Stimulated activated naive CD8-positive, alpha-beta T cell treated with anti-CD3 and anti-CD28 coated beads, Interleukin-15, amount 100 ng/mL, for 72 hours (primary cell): ENCODE data around the gene EXOSC1.
"Not testable (repeated sequence)": the region's sequence is repeated elsewhere in the genome, so short reads cannot be mapped to it uniquely, and the experiment has no call there.

Source experiments
- ATAC-seq: fragments of 150-1000 bp; cut with Tn5 transposase; 2 replicates; pipeline ENCODE4 v1.10.0; 2021; ENCODE audit warnings: mild to moderate bottlenecking, moderate library complexity
- DNase-seq, 2 donors: peaks; one replicate each; pipeline ENCODE4 v3.0.0; 2021 to 2022
- H3K27ac Mint-ChIP-seq, 2 donors: one replicate each; pipeline ENCODE4 v1.8.0; 2022; ENCODE audit warnings: mild to moderate bottlenecking in 2 of 2, mixed read lengths in 2 of 2, moderate library complexity in 2 of 2
- H3K27me3 Mint-ChIP-seq: one replicate; pipeline ENCODE4 v1.8.0; 2022; ENCODE audit warnings: mixed read lengths
- H3K4me1 Mint-ChIP-seq: one replicate; pipeline ENCODE4 v1.8.0; 2022; ENCODE audit warnings: mild to moderate bottlenecking, mixed read lengths
- H3K4me3 Mint-ChIP-seq, 2 donors: one replicate each; pipeline ENCODE4 v1.8.0; 2022; ENCODE audit warnings: mild to moderate bottlenecking in 2 of 2, mixed read lengths in 2 of 2, moderate library complexity in 1 of 2
- H3K9me3 Mint-ChIP-seq, 2 donors: one replicate each; pipeline ENCODE4 v1.8.0; 2022; ENCODE audit warnings: mixed read lengths in 2 of 2

Gene EXOSC1

DNA sequence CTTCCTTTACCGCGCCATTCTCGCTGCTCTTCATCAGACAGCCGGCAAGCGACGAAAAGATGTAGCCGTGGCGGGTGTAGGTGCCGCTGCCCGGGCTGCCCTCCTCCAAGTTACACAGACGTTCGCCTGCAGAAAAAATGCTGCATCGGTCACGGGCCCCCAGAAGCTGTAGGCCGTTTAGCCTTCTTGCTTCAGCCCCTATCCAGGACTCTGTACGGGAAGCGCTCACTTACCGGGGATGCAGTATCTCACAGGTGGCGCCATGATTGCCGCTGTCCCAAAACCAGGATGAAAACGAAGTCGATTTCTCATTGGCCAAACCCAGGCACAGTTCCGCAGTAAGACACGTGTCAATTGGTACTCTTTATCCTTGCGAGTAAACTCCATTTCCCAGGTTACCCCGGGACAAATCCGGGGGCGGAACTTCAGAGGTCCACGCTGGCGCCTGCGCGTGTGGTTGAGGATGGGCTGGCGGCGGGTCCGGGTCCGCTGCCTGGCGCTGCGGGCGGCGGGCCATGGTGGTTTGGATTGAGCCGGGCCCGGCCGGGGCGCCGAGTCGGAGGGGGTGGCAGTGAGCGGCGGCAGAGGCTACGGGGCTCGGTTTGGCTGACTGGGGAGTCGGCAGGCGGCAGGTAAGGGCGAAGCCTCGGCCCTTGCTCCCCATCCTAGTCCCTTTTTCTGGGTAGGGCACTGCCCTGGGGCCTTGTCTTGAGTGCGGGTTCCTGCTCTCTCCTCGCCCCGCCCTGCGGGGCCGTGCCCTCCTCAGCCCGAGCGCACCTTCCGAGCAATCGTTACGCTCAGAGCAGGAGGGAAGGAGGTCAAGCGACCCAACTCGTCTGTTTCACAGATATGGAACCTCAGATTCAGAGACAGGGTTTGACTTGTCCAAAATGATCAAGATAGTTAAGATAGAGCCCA lies at the start of gene EXOSC1, which contains the start of gene ZDHHC16:
Gene EXOSC1, minus strand, starts transcription at position 285 of the 918 bp plus-strand sequence. Its CDS starts 21 bp downstream, at position 264.
Gene ZDHHC16, plus strand, starts transcription at position 454 of the 918 bp plus-strand sequence. CDS start 5,501 bp downstream, outside the sequence.
- peak within 1 kb of the TSS; percentile 98 to 99 for H3K4me3 Mint-ChIP-seq
- ATAC-seq = peak; percentile 97
- H3K27ac Mint-ChIP-seq = peak within 1 kb of the TSS; percentile 90 to 99
- H3K4me1 Mint-ChIP-seq = peaks cover 70% of the 10 kb centered on the region
- no peaks in the 10 kb centered on the region for H3K27me3 Mint-ChIP-seq
- peak; percentile 87 to 92 for DNase-seq
- H3K9me3 Mint-ChIP-seq = no peaks in the 10 kb centered on the region

- peaks cover 58% of the 10 kb centered on the region for H3K4me1 Mint-ChIP-seq
- H3K27me3 Mint-ChIP-seq = peaks cover 5% of the 10 kb centered on the region
- no peak overlapping the region for H3K27ac Mint-ChIP-seq
- no peaks in the 10 kb centered on the region for H3K9me3 Mint-ChIP-seq
- no peak for ATAC-seq
- no peak for DNase-seq
- H3K4me3 Mint-ChIP-seq = peak overlapping the region; percentile 44 to 66
Observed at GRCh38 chr10:97494863-97495506, 49.2 kb upstream of the EXOSC1 start.

DNA sequence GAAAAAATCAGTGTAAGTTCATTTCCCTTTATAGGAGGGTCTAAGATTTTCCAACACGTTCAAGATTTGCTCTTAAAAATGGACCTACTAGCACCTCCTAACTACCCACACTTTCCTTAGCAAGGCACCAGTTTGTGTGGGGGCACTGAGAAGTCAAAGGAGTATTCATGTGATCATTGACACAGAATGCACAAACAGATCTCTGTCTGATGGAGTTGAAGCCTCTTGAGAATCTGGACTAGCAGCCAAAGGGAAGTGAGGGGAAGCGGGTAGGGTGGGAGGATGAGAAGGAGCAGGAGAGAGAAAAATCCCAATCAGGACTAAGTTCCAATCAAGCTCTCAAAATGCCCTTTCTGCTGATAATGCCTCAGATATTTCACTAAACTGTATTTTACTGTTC lies 48.3 kb upstream of the EXOSC1 start:
- H3K27ac Mint-ChIP-seq = no peak overlapping the region
- DNase-seq = no peak
- H3K27me3 Mint-ChIP-seq = no peaks in the 10 kb centered on the region
- no peaks in the 10 kb centered on the region for H3K9me3 Mint-ChIP-seq
- ATAC-seq = no peak
- no peak overlapping the region for H3K4me3 Mint-ChIP-seq
- H3K4me1 Mint-ChIP-seq = peaks cover 64% of the 10 kb centered on the region

GRCh38 chr10:97490592-97490991 lies 44.8 kb upstream of the EXOSC1 start:
- DNase-seq (no peak), ATAC-seq (no peak)
- Mint-ChIP-seq H3K9me3 (no peaks in the 10 kb centered on the region), H3K27ac (peak overlapping the region in 1 of 2 donors; percentile 73), H3K4me1 (peaks cover 55% of the 10 kb centered on the region), H3K4me3 (no peak overlapping the region), H3K27me3 (no peaks in the 10 kb centered on the region)

DNA sequence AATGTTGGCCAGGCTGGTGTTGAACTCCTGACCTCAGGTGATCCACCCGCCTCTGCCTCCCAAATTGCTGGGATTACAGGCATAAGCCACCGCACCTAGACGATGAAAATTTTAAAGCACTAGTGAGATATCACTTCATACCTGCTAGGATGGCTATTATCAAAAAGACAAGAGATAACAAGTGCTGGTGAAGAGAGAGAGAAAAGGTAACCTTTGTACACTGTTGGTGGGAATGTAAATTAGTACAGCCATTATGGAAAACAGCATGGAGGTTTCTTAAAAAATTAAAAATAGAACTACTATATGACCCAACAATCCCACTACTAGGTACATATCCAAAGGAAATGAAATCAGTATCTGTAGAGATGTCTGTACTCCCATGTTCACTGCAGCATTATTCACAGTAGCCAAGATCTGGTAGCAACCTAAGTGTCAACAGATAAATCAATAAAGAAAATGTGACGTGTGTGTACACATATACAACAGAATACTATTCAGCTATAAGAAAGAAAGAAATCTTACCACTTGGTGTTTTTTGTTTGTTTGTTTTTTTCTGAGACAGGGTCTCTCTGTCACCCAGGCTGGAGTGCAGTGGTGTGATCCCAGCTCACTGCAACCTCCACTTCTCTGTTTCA lies 40.0 kb upstream of the EXOSC1 start:
- ATAC-seq (no peak), DNase-seq (no peak)
- Mint-ChIP-seq H3K27me3 (no peaks in the 10 kb centered on the region), H3K4me1 (peaks cover 29% of the 10 kb centered on the region), H3K4me3 (no peak overlapping the region), H3K9me3 (no peaks in the 10 kb centered on the region), H3K27ac (no peak overlapping the region)

DNA sequence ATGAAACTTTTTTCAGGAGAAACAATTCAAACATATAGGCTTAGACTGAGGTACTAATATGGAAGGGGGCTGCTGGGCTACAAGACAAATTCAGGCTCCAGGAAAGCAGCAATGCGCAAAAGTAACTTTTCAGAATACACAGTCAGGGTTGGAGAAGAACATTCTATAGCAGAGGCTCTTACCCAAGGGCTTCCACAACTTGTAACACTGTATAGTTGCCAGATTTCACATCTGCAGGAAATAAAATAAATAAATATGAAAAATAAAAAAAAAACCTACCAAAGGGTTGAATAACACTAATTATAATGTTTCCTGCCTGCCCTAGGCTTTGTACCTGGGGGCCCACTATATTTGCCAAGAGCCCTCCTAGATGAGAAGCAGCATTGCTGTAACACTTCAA lies 38.1 kb upstream of the EXOSC1 start:
- Mint-ChIP-seq H3K4me3 (no peak overlapping the region), H3K4me1 (peaks cover 12% of the 10 kb centered on the region), H3K27ac (no peak overlapping the region)

DNA sequence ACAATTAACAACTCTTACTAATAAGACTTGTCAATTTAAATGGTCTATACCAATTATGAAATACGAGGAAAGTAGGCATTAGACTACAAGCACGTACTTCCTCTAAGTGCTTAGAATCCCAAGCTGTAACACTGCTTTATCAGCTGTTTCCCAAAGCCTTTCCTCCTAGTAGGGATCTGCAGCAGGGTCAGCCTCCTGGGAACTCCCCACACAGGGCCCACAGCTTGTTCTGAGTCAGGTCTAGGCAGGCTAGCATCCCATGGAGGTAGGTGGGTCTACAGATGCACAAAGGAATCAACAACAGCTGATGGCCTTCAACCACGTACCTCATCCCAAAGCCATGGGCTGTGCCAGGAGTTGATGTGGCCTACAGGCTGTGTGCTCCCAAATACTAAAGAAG lies 37.7 kb upstream of the EXOSC1 start:
- Mint-ChIP-seq H3K27ac (no peak overlapping the region), H3K27me3 (no peaks in the 10 kb centered on the region), H3K9me3 (no peaks in the 10 kb centered on the region), H3K4me1 (peaks cover 11% of the 10 kb centered on the region), H3K4me3 (no peak overlapping the region)
- DNase-seq (no peak), ATAC-seq (no peak)

More for the DNA sequence above, 38.1 kb upstream of the EXOSC1 start:
- H3K9me3 Mint-ChIP-seq = no peaks in the 10 kb centered on the region
- ATAC-seq = no peak
- DNase-seq = no peak
- H3K27me3 Mint-ChIP-seq = no peaks in the 10 kb centered on the region

DNA sequence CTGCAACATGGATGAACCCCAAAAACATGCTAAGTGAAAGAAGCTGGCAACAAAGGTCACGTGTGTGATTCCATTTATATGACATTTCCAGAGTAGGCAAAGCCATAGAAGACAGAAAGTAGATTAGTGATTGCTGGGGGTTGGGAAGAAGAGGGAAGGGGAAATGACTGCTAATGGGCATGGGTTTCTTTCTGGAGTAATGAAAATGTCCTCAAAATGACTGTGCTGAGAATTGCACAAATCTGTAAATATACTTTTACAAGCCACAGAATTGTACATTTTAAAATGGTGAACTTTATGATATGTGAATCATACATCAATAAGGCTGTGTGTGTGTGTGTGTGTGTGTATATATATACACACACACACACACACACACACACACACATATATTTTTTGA lies 36.6 kb upstream of the EXOSC1 start:
- Mint-ChIP-seq H3K9me3 (no peaks in the 10 kb centered on the region), H3K27me3 (no peaks in the 10 kb centered on the region), H3K27ac (no peak overlapping the region), H3K4me1 (peaks cover 8% of the 10 kb centered on the region), H3K4me3 (no peak overlapping the region)
- DNase-seq (no peak), ATAC-seq (no peak)

- Mint-ChIP-seq H3K9me3 (no peaks in the 10 kb centered on the region), H3K27me3 (no peaks in the 10 kb centered on the region), H3K4me3 (no peak overlapping the region), H3K4me1 (peaks cover 5% of the 10 kb centered on the region), H3K27ac (peak overlapping the region in 1 of 2 donors; percentile 77)
- DNase-seq (no peak), ATAC-seq (no peak)
Observed at GRCh38 chr10:97481071-97481470, 35.3 kb upstream of the EXOSC1 start.

DNA sequence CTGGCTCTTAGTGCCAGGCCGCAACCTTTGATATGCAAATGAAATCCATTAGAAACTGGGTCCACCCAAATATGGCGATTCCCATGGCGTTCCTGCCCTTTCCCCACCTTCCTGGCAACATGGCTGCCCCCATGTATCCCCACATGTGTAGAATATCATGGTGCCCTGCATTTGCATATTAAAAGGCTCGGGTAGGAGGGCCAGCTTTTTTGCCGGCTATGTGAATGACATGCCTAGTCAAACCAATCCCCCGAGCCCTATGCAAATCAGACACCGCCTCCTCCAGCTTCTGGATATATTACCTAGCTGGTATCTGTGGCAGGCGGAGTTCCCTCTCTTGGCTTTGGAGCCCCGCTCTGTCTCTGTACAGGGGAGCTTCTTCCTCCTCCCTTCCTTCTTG lies 34.1 kb upstream of the EXOSC1 start:
- no peak overlapping the region for H3K4me3 Mint-ChIP-seq
- DNase-seq (no peak), ATAC-seq (no peak)
- peak overlapping the region in 1 of 2 donors; percentile 80 for H3K27ac Mint-ChIP-seq
- H3K27me3 Mint-ChIP-seq = no peaks in the 10 kb centered on the region
- no peaks in the 10 kb centered on the region for H3K9me3 Mint-ChIP-seq
- H3K4me1 Mint-ChIP-seq = no peaks in the 10 kb centered on the region

DNA sequence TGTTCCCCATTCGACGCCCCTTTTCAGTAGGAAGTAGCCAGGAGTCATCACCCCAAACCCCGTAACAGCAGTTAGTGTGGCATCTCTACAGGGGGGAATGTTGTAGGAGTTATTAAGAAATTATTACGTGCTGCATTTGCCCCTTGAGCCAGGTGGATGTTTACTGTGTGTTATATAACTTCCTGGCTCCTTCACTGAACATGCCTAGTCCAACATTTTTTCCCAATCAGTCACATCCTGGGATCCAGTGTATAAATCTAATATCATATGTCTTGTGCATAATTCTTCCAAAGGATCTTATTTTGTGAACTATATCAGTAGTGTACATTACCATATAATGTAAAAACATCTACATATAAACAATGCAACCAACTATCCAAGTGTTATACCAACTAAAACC lies 33.6 kb upstream of the EXOSC1 start:
- H3K27me3 Mint-ChIP-seq, H3K4me1 Mint-ChIP-seq, H3K4me3 Mint-ChIP-seq, H3K9me3 Mint-ChIP-seq, DNase-seq, H3K27ac Mint-ChIP-seq, ATAC-seq: not testable (repeated sequence)

DNA sequence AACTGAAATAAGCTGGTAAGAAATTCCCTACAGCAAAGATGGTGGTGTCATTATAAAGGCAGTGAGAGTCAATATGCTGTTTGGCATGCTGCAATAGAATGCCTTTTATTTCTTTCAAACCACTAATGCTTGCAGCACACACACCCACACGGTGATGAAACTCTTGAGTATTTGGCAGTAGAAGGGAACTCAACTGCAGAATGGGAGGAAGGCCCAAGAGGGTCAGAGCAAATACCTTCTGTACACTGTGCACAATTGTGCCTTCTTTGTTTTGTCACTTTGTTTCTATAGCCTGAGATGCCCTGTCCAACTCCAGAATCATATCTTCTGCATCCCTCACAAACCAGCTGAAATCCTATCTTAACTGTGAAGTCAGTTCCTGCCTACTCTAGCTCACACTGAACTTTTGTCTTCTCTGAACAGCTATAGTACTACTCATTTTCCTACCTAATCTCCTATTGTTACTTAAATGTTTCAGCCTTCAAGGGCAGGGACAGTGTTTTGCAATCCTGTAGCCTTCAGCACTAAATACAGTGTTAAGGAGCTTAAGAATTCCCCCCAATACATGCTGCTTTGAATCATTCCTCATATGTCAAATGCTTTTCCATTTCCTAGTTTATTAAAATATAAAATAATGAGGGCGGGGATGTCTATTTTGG lies 30.3 kb upstream of the EXOSC1 start:
- no peak for ATAC-seq
- Mint-ChIP-seq H3K27ac (peak overlapping the region in 1 of 2 donors; percentile 47), H3K4me3 (no peak overlapping the region), H3K27me3 (no peaks in the 10 kb centered on the region), H3K9me3 (no peaks in the 10 kb centered on the region), H3K4me1 (no peaks in the 10 kb centered on the region)
- DNase-seq = no peak

DNA sequence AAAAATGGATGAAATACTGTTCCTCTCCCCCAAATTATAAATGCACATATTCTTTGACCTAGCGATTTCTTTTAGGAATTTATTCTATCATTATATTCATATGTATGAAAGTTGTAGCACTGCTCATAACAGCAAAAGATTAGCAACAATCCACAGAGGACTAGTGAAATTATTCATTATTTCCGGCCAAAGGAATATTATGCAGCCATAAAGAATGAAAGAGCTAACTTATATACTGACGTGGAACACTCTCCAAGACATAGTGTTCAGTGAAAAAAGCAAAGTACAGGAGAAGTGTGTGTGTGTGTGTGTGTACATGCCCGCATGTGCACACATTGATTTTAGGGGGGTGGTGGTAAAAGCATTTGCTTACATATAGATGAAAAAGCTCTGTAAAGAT lies 29.1 kb upstream of the EXOSC1 start:
- Mint-ChIP-seq H3K9me3 (no peaks in the 10 kb centered on the region), H3K4me1 (no peaks in the 10 kb centered on the region), H3K27ac (peak overlapping the region in 1 of 2 donors; percentile 21), H3K27me3 (no peaks in the 10 kb centered on the region), H3K4me3 (no peak overlapping the region)
- ATAC-seq (no peak), DNase-seq (no peak)

DNA sequence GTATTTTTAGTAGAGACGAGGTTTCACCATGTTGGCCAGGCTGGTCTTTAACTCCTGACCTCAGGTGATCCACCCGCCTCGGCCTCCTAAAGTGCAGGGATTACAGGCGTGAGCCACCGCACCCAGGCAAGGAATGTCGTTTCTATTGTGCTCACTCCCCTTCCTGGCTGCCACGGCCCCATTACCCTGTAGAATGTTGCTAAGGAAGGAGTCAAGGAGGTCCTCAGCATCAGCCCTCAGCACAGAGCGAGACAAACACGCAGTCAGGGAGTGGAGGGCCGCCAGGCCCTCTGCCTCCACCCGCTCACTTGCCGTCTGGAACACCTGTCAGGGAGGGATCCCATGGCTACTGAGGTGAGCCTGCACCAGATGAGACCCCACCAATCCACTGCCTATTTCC lies 23.0 kb upstream of the EXOSC1 start:
- not testable (repeated sequence) for H3K4me1 Mint-ChIP-seq, H3K9me3 Mint-ChIP-seq, DNase-seq, H3K27me3 Mint-ChIP-seq, ATAC-seq, H3K4me3 Mint-ChIP-seq
- peak overlapping the region; percentile 25 to 78 for H3K27ac Mint-ChIP-seq

DNA sequence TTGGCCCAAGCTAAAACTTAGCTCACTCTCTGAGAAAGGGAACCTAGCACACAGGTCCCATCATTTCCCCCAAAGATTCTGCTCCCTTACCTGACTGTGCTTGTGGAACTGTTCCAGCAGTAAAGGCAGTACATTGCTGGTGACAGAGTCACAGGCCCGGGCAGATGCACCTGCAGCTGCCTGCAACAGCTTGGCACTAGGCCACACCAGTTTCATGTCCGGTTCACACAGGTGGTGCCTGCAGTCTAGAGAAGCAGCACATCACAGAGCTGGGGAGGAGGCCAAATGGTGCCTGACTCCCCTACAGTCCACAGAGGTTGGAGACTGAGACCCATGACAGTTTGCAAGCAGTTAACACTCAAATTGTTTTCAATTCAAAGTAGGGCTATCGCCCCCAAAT lies 22.4 kb upstream of the EXOSC1 start:
- peak overlapping the region in 1 of 2 donors; percentile 25 for H3K27ac Mint-ChIP-seq

More for the DNA sequence above, 22.4 kb upstream of the EXOSC1 start:
- H3K4me3 Mint-ChIP-seq = no peak overlapping the region
- H3K9me3 Mint-ChIP-seq = no peaks in the 10 kb centered on the region
- H3K27me3 Mint-ChIP-seq = no peaks in the 10 kb centered on the region
- no peak for DNase-seq
- no peaks in the 10 kb centered on the region for H3K4me1 Mint-ChIP-seq
- no peak for ATAC-seq
